Transverse colon (tissue), 4 donors: Measurements from ENCODE around the gene ADCY2. TPM values are rescaled to one million over a fixed set of nuclear protein-coding genes. Genes with fewer than 3 reads are reported as not detected.

Source experiments
- DNase-seq: peaks from one replicate; pipeline ENCODE4 v3.0.0-alpha.2; 2019
- H3K27ac ChIP-seq, 4 donors: fragments of 200-600 bp; sonication (generic); 2 replicates each; pipeline ENCODE4 v1.5.1; 2016 to 2018; ENCODE audit warnings: inconsistent platforms in 4 of 4
- H3K27me3 ChIP-seq: fragments of 200-600 bp; sonication (generic); 2 replicates; pipeline ENCODE4 v1.5.1; 2017; ENCODE audit warnings: inconsistent platforms
- H3K36me3 ChIP-seq, 4 donors: fragments of 200-600 bp; sonication (generic); 2 replicates each; pipeline ENCODE4 v1.5.1; 2017 to 2019; ENCODE audit warnings: inconsistent platforms in 4 of 4
- H3K4me1 ChIP-seq, 4 donors: fragments of 200-600 bp; sonication (generic); 2 replicates each; pipeline ENCODE4 v1.5.1; 2017 to 2020; ENCODE audit warnings: inconsistent platforms in 4 of 4
- H3K4me3 ChIP-seq, 4 donors: fragments of 200-600 bp; sonication (generic); 1 replicate in 1 of 4; 2 replicates in 3 of 4; pipeline versions ENCODE4 v1.5.1 to v1.6.1; 2017 to 2019; ENCODE audit warnings: inconsistent platforms in 4 of 4
- H3K9me3 ChIP-seq, 2 donors: fragments of 200-600 bp; sonication (generic); 2 replicates each; pipeline ENCODE4 v1.5.1; 2017 to 2019; ENCODE audit warnings: inconsistent platforms in 2 of 2
- CTCF ChIP-seq, 5 experiments: fragments of 200-600 bp in 3 of 5; fragments of 450-650 bp in 2 of 5; sonication (generic) in 3 of 5; IDR thresholded peaks; 1 replicate in 2 of 5; 2 replicates in 3 of 5; pipeline ENCODE4 v1.5.1; 2016 to 2017; ENCODE audit warnings: antibody characterized with exemption in 5 of 5, inconsistent platforms in 3 of 5, mild to moderate bottlenecking in 2 of 5, moderate library complexity in 1 of 5
- EP300 ChIP-seq: sonication (generic); formaldehyde crosslinking; IDR thresholded peaks from one replicate; pipeline ENCODE4 v1.6.1; 2017; ENCODE audit warnings: antibody characterized with exemption, low read depth
- POLR2A ChIP-seq: fragments of 450-650 bp; IDR thresholded peaks from one replicate; pipeline ENCODE4 v1.6.1; 2016; ENCODE audit warnings: antibody characterized with exemption, mild to moderate bottlenecking, moderate library complexity
- POLR2AphosphoS5 ChIP-seq, 3 donors: sonication (generic); formaldehyde crosslinking; IDR thresholded peaks; one replicate each; pipeline ENCODE4 v1.6.1; 2016; ENCODE audit warnings: antibody characterized with exemption in 3 of 3
- WGBS, 2 donors: methylation state at CpG; one replicate each; pipeline ENCODE4 v1.1.5; 2018; ENCODE audit warnings: low coverage in 1 of 2; 5-methylcytosine and 5-hydroxymethylcytosine counted together
- in situ Hi-C, 4 donors: fragments of 200-750 bp; cut with MboI; loops; one replicate each; pipeline versions ENCODE4 v1.15.0 to v1.15.1; 2017; ENCODE audit warnings: low sequenced_read_pairs in 3 of 4, low pct_ligation_motif_present in 1 of 4, low pct_unique_long_range_greater_than_20kb in 1 of 4
- intact Hi-C: fragments of 100-400 bp; cut with DNase I; formaldehyde crosslinking; loops from one replicate; pipeline ENCODE4 v1.15.1; 2023; ENCODE audit warnings: low total_unique reads
- total RNA-seq, 4 donors: library from RNA; depleted of rRNA; stranded (reverse); fragments of >200 nt; gene quantifications; one replicate each; pipeline ENCODE4 v1.1.0, GENCODE V29; 2016

Gene ADCY2
- total RNA-seq, 4 donors from 2014 or later = 1.4 to 4.5 (median 3.1) TPM

GRCh38 chr5:7789567-7789966 is 393.6 kb downstream of the ADCY2 start:
- DNase-seq = no peak
- H3K4me3 ChIP-seq = no peak overlapping the region
- no peaks in the 10 kb centered on the region for H3K4me1 ChIP-seq
- no peaks in the 10 kb centered on the region for H3K36me3 ChIP-seq
- intact Hi-C loops = no loop called here
- no peaks in the 10 kb centered on the region for H3K9me3 ChIP-seq
- no peaks in the 10 kb centered on the region for H3K27me3 ChIP-seq
- 82 to 91% methylated on average over 7 of the region's 7 CpGs for WGBS, 2 donors
- TF ChIP-seq CTCF (IDR thresholded peaks at IDR 0.05) = no peak
- TF ChIP-seq POLR2A = no peak
- no peak for TF ChIP-seq POLR2AphosphoS5 (IDR thresholded peaks at IDR 0.05)
- no peak for TF ChIP-seq EP300
- in situ Hi-C loops = no loop called here
- H3K27ac ChIP-seq = no peak overlapping the region

- Histone ChIP-seq H3K36me3 (no peaks in the 10 kb centered on the region), H3K9me3 (no peaks in the 10 kb centered on the region), H3K27ac (no peak overlapping the region), H3K27me3 (no peaks in the 10 kb centered on the region), H3K4me3 (no peak overlapping the region), H3K4me1 (no peaks in the 10 kb centered on the region)
- intact Hi-C loops (no loop called here), in situ Hi-C loops (no loop called here)
- WGBS, 2 donors = 75% methylated on average over 5 of the region's 5 CpGs; no CpG with 5 or more reads in 1 of the 2 donors
- DNase-seq = no peak
- TF ChIP-seq EP300 = no peak
- no peak for TF ChIP-seq POLR2AphosphoS5 (IDR thresholded peaks at IDR 0.05)
- TF ChIP-seq CTCF (IDR thresholded peaks at IDR 0.05) = no peak
- no peak for TF ChIP-seq POLR2A
Observed at GRCh38 chr5:7793895-7794294, 398.0 kb downstream of the ADCY2 start.

- Histone ChIP-seq H3K9me3 (no peaks in the 10 kb centered on the region), H3K36me3 (no peaks in the 10 kb centered on the region), H3K4me3 (no peak overlapping the region), H3K4me1 (no peaks in the 10 kb centered on the region), H3K27ac (no peak overlapping the region), H3K27me3 (no peaks in the 10 kb centered on the region)
- no peak for DNase-seq
- WGBS, 2 donors = 20 to 45% methylated on average over 1 to 5 of the region's 5 CpGs
- in situ Hi-C loops = no loop called here
- TF ChIP-seq POLR2AphosphoS5 (IDR thresholded peaks at IDR 0.05) = no peak
- no peak for TF ChIP-seq CTCF (IDR thresholded peaks at IDR 0.05)
- TF ChIP-seq POLR2A = no peak
- no peak for TF ChIP-seq EP300
- intact Hi-C loops = no loop called here
Observed at GRCh38 chr5:7794311-7794710, 398.4 kb downstream of the ADCY2 start.

GRCh38 chr5:7794823-7795222 is 398.9 kb downstream of the ADCY2 start:
- intact Hi-C loops = no loop called here
- Histone ChIP-seq H3K4me3 (no peak overlapping the region), H3K27me3 (no peaks in the 10 kb centered on the region), H3K4me1 (no peaks in the 10 kb centered on the region), H3K9me3 (no peaks in the 10 kb centered on the region), H3K27ac (no peak overlapping the region), H3K36me3 (no peaks in the 10 kb centered on the region)
- DNase-seq = no peak
- 76% methylated on average over 1 of the region's 1 CpG; no CpG with 5 or more reads in 1 of the 2 donors for WGBS, 2 donors
- in situ Hi-C loops = no loop called here
- no peak for TF ChIP-seq POLR2A
- no peak for TF ChIP-seq POLR2AphosphoS5 (IDR thresholded peaks at IDR 0.05)

GRCh38 chr5:7795306-7795705 is 399.4 kb downstream of the ADCY2 start:
- Histone ChIP-seq H3K27ac (no peak overlapping the region), H3K4me1 (no peaks in the 10 kb centered on the region), H3K9me3 (no peaks in the 10 kb centered on the region), H3K27me3 (no peaks in the 10 kb centered on the region), H3K4me3 (no peak overlapping the region), H3K36me3 (no peaks in the 10 kb centered on the region)
- intact Hi-C loops = no loop called here
- in situ Hi-C loops = no loop called here
- no peak for TF ChIP-seq POLR2AphosphoS5 (IDR thresholded peaks at IDR 0.05)
- no peak for TF ChIP-seq CTCF (IDR thresholded peaks at IDR 0.05)
- TF ChIP-seq EP300 = no peak
- TF ChIP-seq POLR2A = no peak
- no peak for DNase-seq
- WGBS, 2 donors = 66 to 80% methylated on average over 1 to 3 of the region's 3 CpGs
